Natural killer cell (primary cell): ENCODE results near the gene OPA3. TPM values are rescaled to one million over a fixed set of nuclear protein-coding genes. Genes with fewer than 3 reads are reported as not detected.

Source experiments
- ATAC-seq, 3 donors: fragments of 150-1000 bp in 2 of 3; fragments of 200-7000 bp in 1 of 3; cut with Tn5 transposase; 1 replicate in 1 of 3; 2 replicates in 2 of 3; pipeline ENCODE4 v1.10.0; 2021; ENCODE audit warnings: mild to moderate bottlenecking in 2 of 3, moderate library complexity in 2 of 3
- DNase-seq, 2 donors: peaks; one replicate each; pipeline versions ENCODE4 v3.0.0 to v3.0.0-alpha.2; 2013 to 2021; ENCODE audit warnings: mixed read lengths in 1 of 2
- H3K27ac ChIP-seq: one replicate; pipeline ENCODE4 v1.5.1; 2013; ENCODE audit warnings: mild to moderate bottlenecking, low read length
- H3K27me3 ChIP-seq: one replicate; pipeline ENCODE4 v1.6.1; 2013; ENCODE audit warnings: low read length; ENCODE audit not compliant: control insufficient read depth, insufficient read depth
- H3K36me3 ChIP-seq: one replicate; pipeline ENCODE4 v1.6.1; 2013; ENCODE audit warnings: low read length; ENCODE audit not compliant: control insufficient read depth, insufficient read depth
- H3K4me1 ChIP-seq: one replicate; pipeline ENCODE4 v1.6.1; 2013; ENCODE audit warnings: low read length; ENCODE audit not compliant: control insufficient read depth, insufficient read depth
- H3K4me3 ChIP-seq: one replicate; pipeline ENCODE4 v1.5.1; 2013; ENCODE audit warnings: low read length
- H3K9me3 ChIP-seq: one replicate; pipeline ENCODE4 v1.6.1; 2013; ENCODE audit warnings: low read length; ENCODE audit not compliant: control insufficient read depth, insufficient read depth
- H3K27ac Mint-ChIP-seq, 2 donors: one replicate each; pipeline ENCODE4 v1.8.0; 2022; ENCODE audit warnings: mild to moderate bottlenecking in 2 of 2, mixed read lengths in 2 of 2, moderate library complexity in 1 of 2
- H3K27me3 Mint-ChIP-seq, 2 donors: one replicate each; pipeline ENCODE4 v1.8.0; 2022; ENCODE audit warnings: low read depth in 2 of 2, mixed read lengths in 2 of 2
- H3K36me3 Mint-ChIP-seq: one replicate; pipeline ENCODE4 v1.8.0; 2022; ENCODE audit warnings: mixed read lengths
- H3K4me1 Mint-ChIP-seq, 2 donors: one replicate each; pipeline ENCODE4 v1.8.0; 2022; ENCODE audit warnings: mixed read lengths in 2 of 2
- H3K4me3 Mint-ChIP-seq: one replicate; pipeline ENCODE4 v1.8.0; 2022; ENCODE audit warnings: mild to moderate bottlenecking, moderate library complexity, mixed read lengths
- H3K9me3 Mint-ChIP-seq, 2 donors: one replicate each; pipeline ENCODE4 v1.8.0; 2022; ENCODE audit warnings: mixed read lengths in 2 of 2
- CTCF ChIP-seq: fragments of 200-600 bp; IDR thresholded peaks from one replicate; pipeline ENCODE4 v1.8.0; 2022; ENCODE audit warnings: antibody characterized with exemption
- WGBS: methylation state at CpG from one replicate; pipeline ENCODE4 v1.1.7; 2013; ENCODE audit warnings: missing lambda C conversion rate; ENCODE audit not compliant: insufficient coverage; 5-methylcytosine and 5-hydroxymethylcytosine counted together
- intact Hi-C: fragments of 100-400 bp; cut with micrococcal nuclease; formaldehyde crosslinking; loops from one replicate; pipeline ENCODE4 v1.14.2; 2022
- total RNA-seq, 4 donors: library from RNA; stranded (reverse); fragments of 120-200 nt in 1 of 4; gene quantifications; one replicate each; pipeline versions ENCODE4 v1.2.3 to v1.2.4, GENCODE V29; 2013 to 2022

OPA3 gene
- total RNA-seq, 3 donors from 2014 or later (not counting 1 experiment from before 2014, with no cell fraction given): 8.2 to 10.4 (median 9.0) TPM

GRCh38 chr19:45506989-45507871, 77.4 kb downstream of the OPA3 start, which contains the start of gene VASP:
TSS of gene VASP (plus strand) at chr19:45507479. CDS start at chr19:45507772, 293 bp downstream.
- peaks cover 32 to 45% of the 10 kb centered on the region in 2 donors for H3K4me1 Mint-ChIP-seq
- ATAC-seq (peak; percentile 60 to 84 (median 73)), DNase-seq (peak; percentile 94)
- peak within 1 kb of the TSS; percentile 98 for H3K4me3 Mint-ChIP-seq
- WGBS: under 1% methylated on average over 64 of the region's 65 CpGs
- no peak for TF ChIP-seq CTCF
- Histone ChIP-seq H3K9me3 (no peaks in the 10 kb centered on the region), H3K27me3 (no peaks in the 10 kb centered on the region), H3K4me1 (peaks cover 44% of the 10 kb centered on the region), H3K27ac (peak within 1 kb of the TSS; percentile 93), H3K36me3 (no peaks in the 10 kb centered on the region), H3K4me3 (peak within 1 kb of the TSS; percentile 98)
- H3K36me3 Mint-ChIP-seq: no peaks in the 10 kb centered on the region
- H3K27ac Mint-ChIP-seq: peak within 1 kb of the TSS; percentile 81 to 97
- H3K27me3 Mint-ChIP-seq: no peaks in the 10 kb centered on the region
- intact Hi-C loops: loop anchor here (1.0 kb wide), 4 partner anchors 10 to 210 kb away; partner anchors contain the start of genes OPA3 and RTN2
- H3K9me3 Mint-ChIP-seq: no peaks in the 10 kb centered on the region

GRCh38 chr19:45506246-45506988, 78.2 kb downstream of the OPA3 start:
- Mint-ChIP-seq H3K27me3 (no peaks in the 10 kb centered on the region), H3K27ac (peak overlapping the region; percentile 81 to 97), H3K4me3 (peak overlapping the region; percentile 92), H3K9me3 (no peaks in the 10 kb centered on the region), H3K4me1 (peaks cover 28 to 40% of the 10 kb centered on the region in 2 donors), H3K36me3 (no peaks in the 10 kb centered on the region)
- Histone ChIP-seq H3K4me1 (peaks cover 40% of the 10 kb centered on the region), H3K4me3 (peak overlapping the region; percentile 98), H3K9me3 (no peaks in the 10 kb centered on the region), H3K36me3 (no peaks in the 10 kb centered on the region), H3K27me3 (no peaks in the 10 kb centered on the region), H3K27ac (peak overlapping the region; percentile 93)
- TF ChIP-seq CTCF: peak; percentile 53
- ATAC-seq (peak; percentile 74 to 89 (median 78)), DNase-seq (peak; percentile 97 to 98)
- WGBS: 2% methylated on average over 37 of the region's 47 CpGs
- intact Hi-C loops: loop anchor here (1.0 kb wide), 1 partner anchor 9 kb away; the partner anchor contains the start of gene RTN2

- peak overlapping the region; percentile 81 to 97 for H3K27ac Mint-ChIP-seq
- no peaks in the 10 kb centered on the region for H3K9me3 Mint-ChIP-seq
These were observed 78.7 kb downstream of the OPA3 start for GRCh38 chr19:45505996-45506245.

More at GRCh38 chr19:45505996-45506245, 78.7 kb downstream of the OPA3 start:
- Mint-ChIP-seq H3K4me1 (peaks cover 23 to 40% of the 10 kb centered on the region in 2 donors), H3K36me3 (no peaks in the 10 kb centered on the region), H3K4me3 (peak overlapping the region; percentile 78), H3K27me3 (no peaks in the 10 kb centered on the region)
- Histone ChIP-seq H3K36me3 (no peaks in the 10 kb centered on the region), H3K4me3 (peak overlapping the region; percentile 98), H3K27ac (peak overlapping the region; percentile 93), H3K4me1 (peaks cover 36% of the 10 kb centered on the region), H3K27me3 (no peaks in the 10 kb centered on the region), H3K9me3 (no peaks in the 10 kb centered on the region)
- 93% methylated on average over 2 of the region's 5 CpGs for WGBS
- intact Hi-C loops: loop anchor here (1.0 kb wide), 1 partner anchor 9 kb away; the partner anchor contains the start of gene RTN2
- no peak for ATAC-seq
- no peak for DNase-seq
- TF ChIP-seq CTCF: no peak
